Central memory CD8-positive, alpha-beta T cell (primary cell): Measurements from ENCODE around the gene RPL41.
"Not testable (repeated sequence)": the region's sequence is repeated elsewhere in the genome, so short reads cannot be mapped to it uniquely, and the experiment has no call there.

Experiments used
- ATAC-seq: fragments of 150-1000 bp; cut with Tn5 transposase; replicated peaks from 2 replicates; pipeline ENCODE4 v1.10.0; 2022; ENCODE audit warnings: mild to moderate bottlenecking, moderate FRiP score, moderate number of reproducible peaks; ENCODE audit not compliant: poor library complexity, severe bottlenecking; ENCODE audit errors: extremely low read depth
- DNase-seq, 2 donors: peaks; one replicate each; pipeline ENCODE4 v3.0.0; 2021; ENCODE audit warnings: low spot score in 2 of 2
- H3K27ac Mint-ChIP-seq: one replicate; pipeline ENCODE4 v1.8.0; 2022; ENCODE audit warnings: low read depth, mild to moderate bottlenecking, moderate library complexity, mixed read lengths
- H3K27me3 Mint-ChIP-seq: one replicate; pipeline ENCODE4 v1.8.0; 2022; ENCODE audit warnings: mixed read lengths
- H3K36me3 Mint-ChIP-seq: one replicate; pipeline ENCODE4 v1.8.0; 2022; ENCODE audit warnings: mild to moderate bottlenecking, moderate library complexity, mixed read lengths; ENCODE audit not compliant: insufficient read depth
- H3K4me1 Mint-ChIP-seq: one replicate; pipeline ENCODE4 v1.8.0; 2022; ENCODE audit warnings: mixed read lengths
- H3K4me3 Mint-ChIP-seq: one replicate; pipeline ENCODE4 v1.8.0; 2022; ENCODE audit warnings: mild to moderate bottlenecking, moderate library complexity, mixed read lengths
- H3K9me3 Mint-ChIP-seq: one replicate; pipeline ENCODE4 v1.8.0; 2022; ENCODE audit warnings: mixed read lengths

RPL41 gene

DNA sequence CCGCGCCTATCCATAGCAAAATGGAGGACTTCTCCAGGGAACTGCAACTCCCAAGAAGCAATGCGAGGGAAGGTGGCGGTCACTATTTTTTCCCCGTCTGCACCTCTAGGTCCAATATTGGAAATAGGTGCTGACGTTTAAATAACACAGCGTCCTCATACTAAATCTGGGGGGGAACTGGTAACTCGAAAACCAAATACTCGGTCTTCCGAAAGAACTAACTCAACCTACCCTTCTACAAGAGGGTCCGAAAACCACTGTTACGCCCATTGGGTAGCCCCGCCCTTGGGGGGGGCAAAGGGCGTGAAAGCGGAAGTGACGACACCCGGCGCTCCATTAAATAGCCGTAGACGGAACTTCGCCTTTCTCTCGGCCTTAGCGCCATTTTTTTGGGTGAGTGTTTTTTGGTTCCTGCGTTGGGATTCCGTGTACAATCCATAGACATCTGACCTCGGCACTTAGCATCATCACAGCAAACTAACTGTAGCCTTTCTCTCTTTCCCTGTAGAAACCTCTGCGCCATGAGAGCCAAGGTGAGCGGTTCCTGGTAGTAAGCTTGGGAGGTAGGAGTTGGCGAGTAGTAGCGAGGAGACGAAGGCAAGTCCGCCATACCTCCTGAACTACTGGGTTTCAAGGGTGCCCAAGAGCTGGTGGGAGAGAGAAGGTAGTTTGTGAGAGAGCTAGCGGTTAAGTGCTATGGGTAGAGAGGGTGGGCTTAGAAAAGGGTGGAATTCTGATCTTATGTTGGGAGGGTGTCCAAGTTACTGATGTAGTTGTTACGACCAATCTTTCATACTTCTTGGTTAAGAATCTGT, at the start of gene RPL41:
RPL41 (plus strand) TSS at position 367 of the 815 bp plus-strand sequence.
- peak within 1 kb of the TSS; percentile 95 for H3K4me3 Mint-ChIP-seq
- H3K36me3 Mint-ChIP-seq = peaks cover 60% of the 10 kb centered on the region
- ATAC-seq (peak; percentile 44), DNase-seq (peak; percentile 93 to 96)
- no peaks in the 10 kb centered on the region for H3K27me3 Mint-ChIP-seq
- peaks cover 34% of the 10 kb centered on the region for H3K4me1 Mint-ChIP-seq
- no peaks in the 10 kb centered on the region for H3K9me3 Mint-ChIP-seq
- H3K27ac Mint-ChIP-seq = peak within 1 kb of the TSS; percentile 100

- ATAC-seq = no peak
These were observed 44.8 kb upstream of the RPL41 start for GRCh38 chr12:56071648-56072047.

DNA sequence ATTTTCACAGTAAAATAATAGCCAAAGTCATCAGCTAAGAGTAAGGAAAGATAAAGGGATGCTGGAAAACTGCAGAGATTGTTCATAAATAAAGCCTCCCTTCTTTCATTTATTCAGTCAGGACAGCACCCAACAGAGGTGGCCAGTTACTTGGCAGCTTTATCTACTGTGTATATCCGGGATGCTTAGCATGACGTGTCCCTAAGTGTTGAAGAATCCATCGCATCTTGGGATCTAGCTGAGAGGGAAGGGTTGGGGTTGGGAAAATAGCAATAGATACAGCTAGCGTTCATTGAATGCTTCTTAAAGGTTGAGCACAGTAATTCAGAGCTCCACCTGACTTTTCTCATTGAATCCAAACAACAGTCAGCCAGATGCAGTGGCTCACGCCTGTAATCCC, 42.0 kb upstream of the RPL41 start:
- Mint-ChIP-seq H3K4me1 (no peaks in the 10 kb centered on the region), H3K36me3 (peaks cover 3% of the 10 kb centered on the region), H3K27me3 (no peaks in the 10 kb centered on the region), H3K27ac (no peak overlapping the region), H3K9me3 (no peaks in the 10 kb centered on the region), H3K4me3 (no peak overlapping the region)
- no peak for ATAC-seq
- no peak for DNase-seq

More at GRCh38 chr12:56071648-56072047, 44.8 kb upstream of the RPL41 start:
- Mint-ChIP-seq H3K9me3 (no peaks in the 10 kb centered on the region), H3K27ac (no peak overlapping the region), H3K36me3 (no peaks in the 10 kb centered on the region), H3K4me1 (no peaks in the 10 kb centered on the region), H3K27me3 (no peaks in the 10 kb centered on the region), H3K4me3 (no peak overlapping the region)
- DNase-seq = no peak

DNA sequence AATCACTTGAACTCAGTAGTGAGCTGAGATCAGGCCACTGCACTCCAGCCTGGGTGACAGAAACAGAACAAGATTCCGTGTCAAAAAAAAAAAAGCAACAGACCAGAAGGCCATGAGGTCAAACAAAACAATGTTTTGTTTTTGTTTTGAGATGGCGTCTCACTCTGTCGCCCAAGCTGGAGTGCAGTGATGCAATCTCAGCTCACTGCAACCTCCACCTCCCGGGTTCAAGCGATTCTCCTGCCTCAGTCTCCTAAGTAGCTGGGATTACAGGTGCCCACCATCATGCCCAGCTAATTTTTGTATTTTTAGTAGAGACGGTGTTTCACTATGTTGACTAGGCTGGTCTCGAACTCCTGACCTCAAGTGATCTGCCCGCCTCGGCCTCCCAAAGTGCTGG, 38.5 kb upstream of the RPL41 start:
- DNase-seq, H3K9me3 Mint-ChIP-seq, H3K36me3 Mint-ChIP-seq, H3K27ac Mint-ChIP-seq, ATAC-seq: not testable (repeated sequence)
- peaks cover 13% of the 10 kb centered on the region for H3K4me1 Mint-ChIP-seq
- H3K27me3 Mint-ChIP-seq = peaks cover 16% of the 10 kb centered on the region
- peak overlapping the region; percentile 78 for H3K4me3 Mint-ChIP-seq

- Mint-ChIP-seq H3K9me3 (no peaks in the 10 kb centered on the region), H3K27me3 (peaks cover 17% of the 10 kb centered on the region), H3K4me1 (peaks cover 13% of the 10 kb centered on the region), H3K27ac (no peak overlapping the region), H3K4me3 (peak overlapping the region; percentile 78), H3K36me3 (peaks cover 8% of the 10 kb centered on the region)
- ATAC-seq (no peak), DNase-seq (no peak)
These were observed 38.0 kb upstream of the RPL41 start for GRCh38 chr12:56078427-56078826.

GRCh38 chr12:56078931-56079722, 37.3 kb upstream of the RPL41 start:
- DNase-seq = peak in 1 of 2 donors; percentile 18
- Mint-ChIP-seq H3K4me1 (peaks cover 13% of the 10 kb centered on the region), H3K27ac (no peak overlapping the region), H3K4me3 (peak overlapping the region; percentile 78), H3K27me3 (peaks cover 24% of the 10 kb centered on the region), H3K9me3 (no peaks in the 10 kb centered on the region), H3K36me3 (peaks cover 8% of the 10 kb centered on the region)
- ATAC-seq = peak; percentile 73

- Mint-ChIP-seq H3K27ac (no peak within 1 kb of the TSS), H3K36me3 (peaks cover 8% of the 10 kb centered on the region), H3K4me1 (peaks cover 13% of the 10 kb centered on the region), H3K9me3 (no peaks in the 10 kb centered on the region), H3K27me3 (peaks cover 26% of the 10 kb centered on the region), H3K4me3 (peak within 1 kb of the TSS; percentile 78)
- peak; percentile 11 to 20 for DNase-seq
- peak; percentile 63 for ATAC-seq
These were observed 36.5 kb upstream of the RPL41 start, which contains the start of gene ERBB3 for GRCh38 chr12:56079723-56080555. Gene ERBB3, plus strand, starts transcription at chr12:56080165. Its CDS starts 136 bp downstream, at chr12:56080301.

DNA sequence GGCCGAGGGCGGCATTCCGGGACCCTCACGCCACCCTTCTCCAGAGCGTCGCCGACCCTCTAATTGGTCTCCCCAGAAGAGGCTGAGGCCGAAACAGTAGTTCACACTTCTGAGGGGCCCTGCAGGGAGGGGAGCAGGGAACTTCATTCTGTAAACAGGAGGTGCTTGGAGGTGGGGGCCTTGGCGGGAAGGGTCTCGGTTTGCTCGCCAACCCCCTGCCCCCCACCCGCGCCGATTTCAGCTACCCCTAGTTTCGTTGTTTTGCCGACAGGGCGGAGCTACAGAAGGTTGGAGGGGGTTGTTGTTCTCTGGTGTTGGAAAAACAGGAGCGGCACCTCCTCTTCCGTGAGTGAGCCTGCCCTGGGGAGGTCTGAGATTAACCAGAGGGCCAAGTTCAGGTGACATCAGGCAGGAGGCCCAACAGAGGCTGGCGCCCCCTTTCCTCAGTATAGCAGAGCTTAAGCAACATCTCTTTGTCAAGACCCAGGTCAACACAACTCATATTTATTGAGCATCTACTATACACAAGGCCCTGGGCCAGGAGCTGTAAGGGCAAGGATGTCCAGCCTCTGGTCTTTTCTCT, 35.8 kb upstream of the RPL41 start:
- ATAC-seq = no peak
- H3K4me3 Mint-ChIP-seq = peak overlapping the region; percentile 78
- peaks cover 26% of the 10 kb centered on the region for H3K27me3 Mint-ChIP-seq
- no peak for DNase-seq
- no peak overlapping the region for H3K27ac Mint-ChIP-seq
- H3K9me3 Mint-ChIP-seq = no peaks in the 10 kb centered on the region
- peaks cover 8% of the 10 kb centered on the region for H3K36me3 Mint-ChIP-seq
- H3K4me1 Mint-ChIP-seq = peaks cover 13% of the 10 kb centered on the region

- Mint-ChIP-seq H3K4me1 (peaks cover 13% of the 10 kb centered on the region), H3K4me3 (peak overlapping the region; percentile 78), H3K9me3 (no peaks in the 10 kb centered on the region), H3K27ac (no peak overlapping the region), H3K27me3 (peaks cover 26% of the 10 kb centered on the region), H3K36me3 (peaks cover 8% of the 10 kb centered on the region)
- DNase-seq (no peak), ATAC-seq (no peak)
These were observed 34.8 kb upstream of the RPL41 start for GRCh38 chr12:56081393-56082347.

GRCh38 chr12:56082382-56082781, 34.1 kb upstream of the RPL41 start:
- Mint-ChIP-seq H3K4me1 (peaks cover 13% of the 10 kb centered on the region), H3K9me3 (no peaks in the 10 kb centered on the region), H3K36me3 (peaks cover 8% of the 10 kb centered on the region), H3K27ac (no peak overlapping the region), H3K4me3 (no peak overlapping the region), H3K27me3 (peaks cover 26% of the 10 kb centered on the region)
- ATAC-seq (no peak), DNase-seq (no peak)

DNA sequence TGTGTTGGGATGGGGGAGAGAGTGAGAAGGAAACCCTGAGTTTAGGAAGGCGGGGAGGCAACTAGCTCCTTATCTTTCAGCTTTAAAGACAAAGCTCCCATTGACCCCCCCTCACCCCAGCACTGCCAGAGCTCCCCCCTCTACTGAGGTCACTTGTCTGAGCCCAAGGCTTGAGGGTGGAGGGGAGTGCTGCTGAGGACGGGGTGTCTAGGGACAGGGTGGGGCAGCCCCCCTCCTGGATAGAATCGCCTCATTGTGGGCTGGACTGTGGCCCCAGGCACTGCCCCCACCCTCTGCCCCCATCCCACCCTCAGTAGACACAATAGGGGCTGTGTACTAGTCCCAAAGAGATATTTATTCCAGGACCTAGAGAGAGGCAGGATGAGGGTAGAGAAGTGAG, 33.5 kb upstream of the RPL41 start:
- H3K27me3 Mint-ChIP-seq = peaks cover 26% of the 10 kb centered on the region
- peaks cover 13% of the 10 kb centered on the region for H3K4me1 Mint-ChIP-seq
- no peak overlapping the region for H3K27ac Mint-ChIP-seq
- DNase-seq (no peak), ATAC-seq (no peak)
- H3K4me3 Mint-ChIP-seq = no peak overlapping the region
- H3K36me3 Mint-ChIP-seq = peaks cover 8% of the 10 kb centered on the region
- no peaks in the 10 kb centered on the region for H3K9me3 Mint-ChIP-seq
